ENCODE results near the gene GLIPR2.

GRCh38 chr9:36173861-36174260 lies 37.3 kb downstream of the GLIPR2 start:
- no peak for TF ChIP-seq POLR2AphosphoS5 (IDR thresholded peaks at IDR 0.05; ENCODE audit: low read depth, low read length)
- no peak for TF ChIP-seq POLR2A (IDR thresholded peaks at IDR 0.05; ENCODE audit: low read depth, low read length)

All from GM12892 (cell line).